Measurements from ENCODE around the gene CYP4F3. TPM values are rescaled to one million over a fixed set of nuclear protein-coding genes. Genes with fewer than 3 reads are reported as not detected.
"Not testable (repeated sequence)": the region's sequence is repeated elsewhere in the genome, so short reads cannot be mapped to it uniquely, and the experiment has no call there.

CYP4F3 gene
- total RNA-seq, 4 donors from 2014 or later: 0.31 to 11.5 (median 1.5) TPM

GRCh38 chr19:15679089-15679488 is 38.4 kb downstream of the CYP4F3 start:
- TF ChIP-seq CTCF (IDR thresholded peaks at IDR 0.05): no peak

GRCh38 chr19:15679865-15680264 is 39.2 kb downstream of the CYP4F3 start:
- DNase-seq (ENCODE audit: low spot score); ATAC-seq (ENCODE audit: low FRiP score): not testable (repeated sequence)

More at GRCh38 chr19:15679089-15679488, 38.4 kb downstream of the CYP4F3 start:
- ATAC-seq (ENCODE audit: low FRiP score): no peak
- DNase-seq (ENCODE audit: low spot score): no peak

GRCh38 chr19:15680478-15681322 is 40.0 kb downstream of the CYP4F3 start:
- DNase-seq (ENCODE audit: low spot score): no peak
- no peak for TF ChIP-seq CTCF (IDR thresholded peaks at IDR 0.05)
- ATAC-seq (ENCODE audit: low FRiP score): no peak

GRCh38 chr19:15683411-15683810 is 42.7 kb downstream of the CYP4F3 start:
- no peak for ATAC-seq (ENCODE audit: low FRiP score)
- no peak for TF ChIP-seq CTCF (IDR thresholded peaks at IDR 0.05)
- no peak for DNase-seq (ENCODE audit: low spot score)

GRCh38 chr19:15684828-15685227 is 44.1 kb downstream of the CYP4F3 start:
- no peak for ATAC-seq (ENCODE audit: low FRiP score)
- TF ChIP-seq CTCF (IDR thresholded peaks at IDR 0.05): no peak
- DNase-seq (ENCODE audit: low spot score): no peak

GRCh38 chr19:15696654-15697194 is 56.0 kb downstream of the CYP4F3 start:
- TF ChIP-seq CTCF (IDR thresholded peaks at IDR 0.05): no peak
- ATAC-seq (ENCODE audit: low FRiP score) (no peak), DNase-seq (ENCODE audit: low spot score) (no peak)

- ATAC-seq (ENCODE audit: low FRiP score) (no peak), DNase-seq (ENCODE audit: low spot score) (no peak)
- no peak for TF ChIP-seq CTCF (IDR thresholded peaks at IDR 0.05)
These were observed 61.2 kb downstream of the CYP4F3 start for GRCh38 chr19:15701757-15702533.
